Trophoblast cell (in vitro differentiated cells and primary cell): ENCODE data around the gene RAPGEF1.

ENCODE experiments used
- DNase-seq, 2 donors: peaks; one replicate each; pipeline ENCODE4 v3.0.0-alpha.2; 2016
- H2AFZ ChIP-seq: 2 replicates; pipeline ENCODE4 v1.6.1; 2013; ENCODE audit warnings: low read length, moderate library complexity, mild to moderate bottlenecking; ENCODE audit not compliant: insufficient read depth, poor library complexity
- H2AK5ac ChIP-seq: 2 replicates; pipeline ENCODE4 v1.6.1; 2013; ENCODE audit warnings: mild to moderate bottlenecking, low read length
- H2BK120ac ChIP-seq: 2 replicates; pipeline ENCODE4 v1.6.1; 2013; ENCODE audit warnings: low read length, mild to moderate bottlenecking, moderate library complexity; ENCODE audit not compliant: insufficient read depth, poor library complexity
- H2BK12ac ChIP-seq: 2 replicates; pipeline ENCODE4 v1.6.1; 2013; ENCODE audit warnings: mild to moderate bottlenecking, low read length, moderate library complexity
- H2BK5ac ChIP-seq: 2 replicates; pipeline ENCODE4 v1.6.1; 2013; ENCODE audit warnings: low read length, low read depth, moderate library complexity, mild to moderate bottlenecking; ENCODE audit not compliant: poor library complexity
- H3K14ac ChIP-seq: 2 replicates; pipeline ENCODE4 v1.6.1; 2013; ENCODE audit warnings: mild to moderate bottlenecking, low read length
- H3K18ac ChIP-seq: 2 replicates; pipeline ENCODE4 v1.6.1; 2013; ENCODE audit warnings: mild to moderate bottlenecking, low read length
- H3K23ac ChIP-seq: 2 replicates; pipeline ENCODE4 v1.6.1; 2013; ENCODE audit warnings: low read length
- H3K27ac ChIP-seq: 2 replicates; pipeline ENCODE4 v1.5.1; 2013; ENCODE audit warnings: low read depth, mild to moderate bottlenecking, inconsistent platforms, low read length, moderate library complexity
- H3K27me3 ChIP-seq: 2 replicates; pipeline ENCODE4 v1.6.1; 2013; ENCODE audit warnings: inconsistent platforms, mild to moderate bottlenecking, low read length, moderate library complexity; ENCODE audit not compliant: insufficient read depth
- H3K36me3 ChIP-seq, 2 experiments: 1 replicate in 1 of 2; 2 replicates in 1 of 2; pipeline ENCODE4 v1.6.1; 2013; ENCODE audit warnings: low read length in 2 of 2, mild to moderate bottlenecking in 2 of 2, moderate library complexity in 1 of 2; ENCODE audit not compliant: insufficient read depth in 2 of 2, control insufficient read depth in 1 of 2
- H3K4ac ChIP-seq: 2 replicates; pipeline ENCODE4 v1.6.1; 2013; ENCODE audit warnings: low read depth, mild to moderate bottlenecking, low read length, moderate library complexity
- H3K4me1 ChIP-seq, 2 experiments: 1 replicate in 1 of 2; 2 replicates in 1 of 2; pipeline ENCODE4 v1.6.1; 2013; ENCODE audit warnings: low read length in 2 of 2, mild to moderate bottlenecking in 2 of 2, moderate library complexity in 1 of 2; ENCODE audit not compliant: insufficient read depth in 2 of 2, control insufficient read depth in 1 of 2
- H3K4me2 ChIP-seq: 2 replicates; pipeline ENCODE4 v1.6.1; 2013; ENCODE audit warnings: inconsistent platforms, mild to moderate bottlenecking, low read length, moderate library complexity
- H3K4me3 ChIP-seq: 2 replicates; pipeline ENCODE4 v1.5.1; 2013; ENCODE audit warnings: mild to moderate bottlenecking, low read depth, low read length, inconsistent platforms
- H3K79me1 ChIP-seq: one replicate; pipeline ENCODE4 v1.6.1; 2013; ENCODE audit warnings: low read length
- H3K79me2 ChIP-seq: 2 replicates; pipeline ENCODE4 v1.6.1; 2013; ENCODE audit warnings: low read length, mild to moderate bottlenecking; ENCODE audit not compliant: control insufficient read depth, insufficient read depth, poor library complexity
- H3K9ac ChIP-seq: 2 replicates; pipeline ENCODE4 v1.6.1; 2013; ENCODE audit warnings: mild to moderate bottlenecking, low read length
- H3K9me3 ChIP-seq: 2 replicates; pipeline ENCODE4 v1.6.1; 2013; ENCODE audit warnings: low read depth, mild to moderate bottlenecking, control low read depth, inconsistent platforms, low read length; ENCODE audit not compliant: insufficient read depth
- H4K12ac ChIP-seq: 2 replicates; pipeline ENCODE4 v1.6.1; 2013; ENCODE audit warnings: low read depth, mild to moderate bottlenecking, low read length, moderate library complexity
- H4K8ac ChIP-seq: 2 replicates; pipeline ENCODE4 v1.6.1; 2013; ENCODE audit warnings: low read depth, mild to moderate bottlenecking, low read length, moderate library complexity
- H4K91ac ChIP-seq: one replicate; pipeline ENCODE4 v1.6.1; 2013; ENCODE audit warnings: low read depth, mild to moderate bottlenecking, low read length, moderate library complexity
- WGBS: extraction: QIAGEN DNeasy Blood & Tissue Kit; methylation state at CpG from one replicate; pipeline ENCODE4 v1.1.7; 2013; ENCODE audit warnings: missing lambda C conversion rate; ENCODE audit not compliant: insufficient read length, insufficient coverage; ENCODE audit errors: extremely low coverage; 5-methylcytosine and 5-hydroxymethylcytosine counted together

Gene RAPGEF1

DNA sequence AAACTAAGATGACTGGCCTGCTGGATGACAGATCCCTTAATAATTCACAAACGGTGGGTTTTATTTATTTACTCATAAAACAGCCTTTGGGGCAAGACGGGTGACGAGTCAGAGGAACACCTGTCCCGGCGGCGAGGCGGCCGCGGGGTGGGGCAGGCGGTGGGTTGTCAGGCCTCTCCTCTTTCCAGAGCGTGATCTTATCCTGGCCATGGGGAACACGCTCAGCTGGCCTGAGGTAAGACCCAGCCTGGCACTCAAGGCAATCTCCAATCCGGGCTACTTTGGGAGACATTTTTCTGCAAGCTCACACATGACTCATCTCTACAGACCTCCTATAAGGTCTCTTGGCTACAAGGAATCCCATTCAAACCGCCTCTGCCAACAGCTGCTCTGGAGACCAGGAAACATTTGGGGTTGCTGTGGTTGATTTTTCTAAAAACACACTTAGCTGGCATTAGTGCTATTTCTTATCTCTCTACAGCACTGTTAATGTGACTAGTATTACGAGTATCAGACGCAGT lies 6.3 kb downstream of the RAPGEF1 start:
- peak overlapping the region; percentile 12 for H2BK5ac ChIP-seq
- DNase-seq, result peak; percentile 96 to 97
- H2BK120ac ChIP-seq, result no peak overlapping the region
- no peak overlapping the region for H4K12ac ChIP-seq
- H3K23ac ChIP-seq, result no peak overlapping the region
- no peak overlapping the region for H2AK5ac ChIP-seq
- no peak overlapping the region for H4K91ac ChIP-seq
- H3K79me1 ChIP-seq, result peaks cover 12% of the 10 kb centered on the region
- H3K4ac ChIP-seq, result peak overlapping the region; percentile 39
- H3K4me2 ChIP-seq, result no peak overlapping the region
- no peak overlapping the region for H3K9ac ChIP-seq
- peaks cover 0 to 2% of the 10 kb centered on the region in 2 experiments for H3K36me3 ChIP-seq
- peak overlapping the region; percentile 23 for H3K27ac ChIP-seq
- H3K14ac ChIP-seq, result no peak overlapping the region
- no peaks in the 10 kb centered on the region for H3K9me3 ChIP-seq
- no peak overlapping the region for H4K8ac ChIP-seq
- H3K27me3 ChIP-seq, result no peaks in the 10 kb centered on the region
- no peak overlapping the region for H2AFZ ChIP-seq
- H2BK12ac ChIP-seq, result no peak overlapping the region
- H3K79me2 ChIP-seq, result peaks cover 32% of the 10 kb centered on the region
- H3K18ac ChIP-seq, result no peak overlapping the region
- no CpG with 5 or more reads among the region's 16 CpGs for WGBS
- H3K4me1 ChIP-seq, result peaks cover 34 to 48% of the 10 kb centered on the region in 2 experiments
- H3K4me3 ChIP-seq, result no peak overlapping the region

DNA sequence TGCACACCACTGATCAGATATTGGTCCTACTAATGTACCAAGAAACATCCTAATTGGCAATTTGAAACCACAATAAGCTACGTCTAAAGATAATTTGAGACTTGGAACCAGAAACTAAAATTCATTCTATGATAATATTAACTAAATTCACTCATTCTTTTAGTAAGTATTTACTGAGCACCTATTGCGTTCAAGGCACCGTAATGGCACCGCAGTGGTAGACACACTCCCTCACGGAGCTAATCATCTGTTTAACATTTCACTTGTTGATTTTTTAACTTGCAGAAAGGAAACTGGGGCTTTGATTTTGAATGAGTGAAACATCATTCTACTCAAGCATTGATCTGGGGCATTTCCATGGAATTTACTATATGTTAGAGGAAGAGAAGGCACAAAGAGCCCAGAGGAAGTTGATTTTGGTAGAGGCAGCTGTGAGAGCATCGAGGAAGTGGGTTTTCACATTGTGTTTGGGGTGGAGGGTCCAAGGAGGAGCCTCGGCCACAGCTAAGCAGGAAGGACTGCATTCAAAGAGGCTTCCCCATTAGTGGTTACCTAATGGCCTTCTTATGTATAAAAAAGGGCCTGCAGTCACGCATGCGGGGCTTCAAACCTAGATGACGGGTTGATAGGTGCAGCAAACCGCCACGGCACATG lies 7.1 kb downstream of the RAPGEF1 start:
- Histone ChIP-seq H4K8ac (no peak overlapping the region), H3K9ac (no peak overlapping the region), H2BK5ac (no peak overlapping the region), H3K18ac (no peak overlapping the region), H3K27me3 (no peaks in the 10 kb centered on the region), H3K27ac (no peak overlapping the region), H3K4me3 (no peak overlapping the region), H3K79me1 (peaks cover 11% of the 10 kb centered on the region), H3K36me3 (peaks cover 0 to 2% of the 10 kb centered on the region in 2 experiments), H3K4me1 (peaks cover 34 to 48% of the 10 kb centered on the region in 2 experiments), H3K79me2 (peaks cover 29% of the 10 kb centered on the region), H3K14ac (no peak overlapping the region), H3K9me3 (no peaks in the 10 kb centered on the region), H3K4me2 (no peak overlapping the region), H2BK120ac (peak overlapping the region; percentile 30), H3K4ac (peak overlapping the region; percentile 61), H2BK12ac (peak overlapping the region; percentile 8), H3K23ac (no peak overlapping the region), H4K12ac (no peak overlapping the region), H2AK5ac (no peak overlapping the region), H2AFZ (no peak overlapping the region), H4K91ac (no peak overlapping the region)
- no peak for DNase-seq
- WGBS, result no CpG with 5 or more reads among the region's 12 CpGs

DNA sequence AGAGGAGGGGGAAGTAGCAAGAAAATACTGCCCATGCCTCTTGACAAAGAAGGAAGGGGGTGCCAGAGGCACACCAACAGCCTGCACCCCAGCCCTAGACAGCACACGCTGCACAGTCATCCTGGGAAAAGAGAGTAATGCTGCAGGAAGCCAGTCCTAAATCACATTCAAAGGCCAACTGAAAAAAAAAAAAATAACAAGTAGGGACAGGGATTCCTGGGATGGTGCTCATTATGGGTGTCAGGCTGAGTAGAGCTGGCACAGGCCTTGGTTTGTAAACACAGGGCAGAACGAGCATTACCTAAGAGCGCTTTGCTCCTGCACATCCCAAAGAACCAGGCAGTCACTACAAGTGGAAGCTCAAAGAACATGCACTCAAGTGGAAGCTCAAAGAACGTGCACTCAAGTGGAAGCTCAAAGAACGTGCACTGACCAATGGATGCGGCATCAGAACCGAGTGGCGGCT lies 7.8 kb downstream of the RAPGEF1 start:
- H4K8ac ChIP-seq, result no peak overlapping the region
- no CpG with 5 or more reads among the region's 8 CpGs for WGBS
- H2BK5ac ChIP-seq, result no peak overlapping the region
- H3K79me2 ChIP-seq, result peaks cover 28% of the 10 kb centered on the region
- H3K9ac ChIP-seq, result no peak overlapping the region
- no peak overlapping the region for H3K4me3 ChIP-seq
- H3K23ac ChIP-seq, result no peak overlapping the region
- no peak overlapping the region for H2BK12ac ChIP-seq
- H2BK120ac ChIP-seq, result no peak overlapping the region
- no peaks in the 10 kb centered on the region for H3K9me3 ChIP-seq
- H3K4me1 ChIP-seq, result peaks cover 36 to 50% of the 10 kb centered on the region in 2 experiments
- H2AFZ ChIP-seq, result no peak overlapping the region
- no peaks in the 10 kb centered on the region for H3K27me3 ChIP-seq
- DNase-seq, result no peak
- H2AK5ac ChIP-seq, result no peak overlapping the region
- no peak overlapping the region for H3K18ac ChIP-seq
- H4K12ac ChIP-seq, result no peak overlapping the region
- peaks cover 0 to 2% of the 10 kb centered on the region in 2 experiments for H3K36me3 ChIP-seq
- H4K91ac ChIP-seq, result no peak overlapping the region
- H3K27ac ChIP-seq, result no peak overlapping the region
- H3K4ac ChIP-seq, result peak overlapping the region; percentile 16
- peaks cover 9% of the 10 kb centered on the region for H3K79me1 ChIP-seq
- H3K14ac ChIP-seq, result no peak overlapping the region
- no peak overlapping the region for H3K4me2 ChIP-seq

DNA sequence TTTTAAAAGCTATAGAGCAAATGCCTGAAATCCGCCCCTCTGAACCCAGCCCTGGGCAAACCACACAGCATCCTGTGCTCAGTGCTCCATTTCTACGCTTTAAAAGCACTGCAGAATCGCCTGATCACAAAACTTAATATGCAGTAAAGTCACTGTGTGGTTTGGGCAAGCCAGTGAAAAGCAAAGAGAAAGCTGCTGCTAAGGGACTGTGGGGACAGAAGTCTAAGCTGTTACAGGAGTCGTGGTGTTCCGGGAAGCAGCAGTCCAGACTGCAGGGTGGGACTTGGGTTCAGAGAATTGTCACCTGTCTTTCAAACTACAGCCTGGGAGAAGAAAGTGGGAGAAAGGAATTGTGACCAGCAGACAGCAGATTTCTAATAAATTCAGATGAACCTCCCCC lies 8.2 kb downstream of the RAPGEF1 start:
- no peak overlapping the region for H2AFZ ChIP-seq
- H3K27me3 ChIP-seq, result no peaks in the 10 kb centered on the region
- peak overlapping the region; percentile 16 for H3K4ac ChIP-seq
- no peak overlapping the region for H4K91ac ChIP-seq
- H3K4me1 ChIP-seq, result peaks cover 33 to 47% of the 10 kb centered on the region in 2 experiments
- H2BK120ac ChIP-seq, result no peak overlapping the region
- no peak overlapping the region for H3K14ac ChIP-seq
- no peak overlapping the region for H3K9ac ChIP-seq
- H3K9me3 ChIP-seq, result no peaks in the 10 kb centered on the region
- no peak overlapping the region for H4K8ac ChIP-seq
- H2BK5ac ChIP-seq, result no peak overlapping the region
- no peak overlapping the region for H3K27ac ChIP-seq
- no peak overlapping the region for H3K4me2 ChIP-seq
- H3K4me3 ChIP-seq, result no peak overlapping the region
- H3K18ac ChIP-seq, result no peak overlapping the region
- no peak for DNase-seq
- peak overlapping the region; percentile 78 for H3K23ac ChIP-seq
- no peak overlapping the region for H2AK5ac ChIP-seq
- no peak overlapping the region for H4K12ac ChIP-seq
- peaks cover 8% of the 10 kb centered on the region for H3K79me1 ChIP-seq
- H2BK12ac ChIP-seq, result no peak overlapping the region
- H3K36me3 ChIP-seq, result peaks cover 0 to 2% of the 10 kb centered on the region in 2 experiments
- peaks cover 25% of the 10 kb centered on the region for H3K79me2 ChIP-seq
- WGBS, result no CpG with 5 or more reads among the region's 5 CpGs
